KOPT-K1 (cell line): ENCODE data around the gene MAP3K10.
A peak's percentile ranks its signal among the peaks of the same experiment; 100 is the strongest.
"Not testable (repeated sequence)": the region's sequence is repeated elsewhere in the genome, so short reads cannot be mapped to it uniquely, and the experiment has no call there.

Source experiments
- H3K27ac ChIP-seq: fragments of 200-600 bp; sonication (generic); 2 replicates; pipeline ENCODE4 v1.5.1; 2016; ENCODE audit warnings: antibody characterized with exemption, mild to moderate bottlenecking, low read depth, low read length; ENCODE audit not compliant: poor library complexity, severe bottlenecking
- H3K36me3 ChIP-seq: fragments of 200-600 bp; sonication (generic); 2 replicates; pipeline ENCODE4 v1.5.1; 2017; ENCODE audit warnings: antibody characterized with exemption, mild to moderate bottlenecking, low read length, moderate library complexity; ENCODE audit not compliant: insufficient read depth
- H3K9me3 ChIP-seq: fragments of 200-600 bp; sonication (generic); 2 replicates; pipeline ENCODE4 v1.5.1; 2017; ENCODE audit warnings: antibody characterized with exemption, low read length, mild to moderate bottlenecking; ENCODE audit not compliant: insufficient read depth, poor library complexity, severe bottlenecking

MAP3K10 gene

DNA sequence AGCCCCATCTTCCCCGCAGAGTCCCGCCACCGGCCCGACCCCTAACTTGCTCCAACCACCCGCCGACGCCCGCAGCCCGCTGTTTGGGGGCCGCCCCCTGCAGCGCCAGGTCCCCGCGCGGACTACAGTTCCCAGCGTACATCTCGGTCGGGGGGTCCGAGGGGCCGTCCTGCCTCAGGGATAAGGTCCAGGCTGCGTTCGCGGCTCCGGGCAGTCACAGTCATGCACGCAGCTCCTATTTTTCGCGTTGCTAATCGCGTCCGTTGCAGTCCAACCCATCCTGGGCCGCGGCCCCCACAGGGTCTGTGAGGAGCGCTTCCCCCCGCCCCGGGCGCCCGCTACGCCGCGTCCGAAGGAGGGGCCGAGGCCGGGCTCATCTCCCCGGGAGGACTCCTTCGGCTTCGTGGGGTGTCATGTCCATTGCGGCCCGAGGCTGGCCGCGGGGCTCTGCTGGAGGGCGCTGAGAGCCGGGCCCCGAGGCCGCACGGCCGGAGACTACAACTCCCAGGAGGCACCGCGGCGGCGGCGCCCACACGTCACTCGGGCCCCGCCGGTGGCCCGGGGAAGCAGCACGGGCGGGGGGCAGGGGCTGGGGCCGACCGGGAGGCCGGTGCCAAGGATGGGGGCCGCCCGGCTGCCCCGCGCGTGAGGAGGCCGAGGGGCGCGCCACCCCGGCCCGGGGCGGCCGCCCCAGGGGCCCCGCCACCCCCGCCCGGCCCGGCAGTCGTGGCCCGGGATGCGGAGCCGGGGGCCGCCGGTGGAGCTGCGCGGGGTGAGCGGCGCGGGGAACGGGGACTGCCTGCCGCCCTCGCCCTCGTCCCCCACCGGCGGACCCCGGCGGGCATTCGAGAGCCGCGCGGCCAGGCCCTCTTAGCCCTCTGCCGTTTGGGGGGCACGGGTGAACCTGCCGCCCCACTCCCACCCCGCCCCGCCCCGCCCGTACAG is at the start of gene MAP3K10:
TSS of gene MAP3K10 (plus strand) at position 536 of the 945 bp plus-strand sequence. CDS start 606 bp downstream, outside the sequence.
- no peaks in the 10 kb centered on the region for H3K36me3 ChIP-seq
- peak within 1 kb of the TSS; percentile 59 for H3K27ac ChIP-seq

DNA sequence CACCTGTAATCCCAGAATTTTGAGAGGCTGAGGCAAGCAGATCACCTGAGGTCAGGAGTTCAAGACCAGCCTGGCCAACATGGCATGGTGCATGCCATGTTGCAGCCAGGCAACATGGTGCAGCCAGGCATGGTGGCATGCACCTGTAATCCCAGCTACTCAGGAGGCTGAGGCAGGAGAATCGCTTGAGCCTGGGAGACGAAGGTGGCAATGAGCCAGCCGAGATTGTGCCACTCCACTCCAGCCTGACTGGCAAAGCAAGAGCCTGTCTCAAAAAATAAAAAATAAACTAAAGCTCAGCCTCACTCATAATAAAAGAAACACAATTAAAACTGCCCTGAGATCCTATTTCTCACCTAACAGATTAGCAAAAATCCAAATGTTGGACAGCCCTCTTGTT is 49.7 kb upstream of the MAP3K10 start:
- Histone ChIP-seq H3K9me3 (no peaks in the 10 kb centered on the region), H3K36me3 (no peaks in the 10 kb centered on the region), H3K27ac (no peak overlapping the region)

More for the DNA sequence above, at the start of gene MAP3K10:
- no peaks in the 10 kb centered on the region for H3K9me3 ChIP-seq

DNA sequence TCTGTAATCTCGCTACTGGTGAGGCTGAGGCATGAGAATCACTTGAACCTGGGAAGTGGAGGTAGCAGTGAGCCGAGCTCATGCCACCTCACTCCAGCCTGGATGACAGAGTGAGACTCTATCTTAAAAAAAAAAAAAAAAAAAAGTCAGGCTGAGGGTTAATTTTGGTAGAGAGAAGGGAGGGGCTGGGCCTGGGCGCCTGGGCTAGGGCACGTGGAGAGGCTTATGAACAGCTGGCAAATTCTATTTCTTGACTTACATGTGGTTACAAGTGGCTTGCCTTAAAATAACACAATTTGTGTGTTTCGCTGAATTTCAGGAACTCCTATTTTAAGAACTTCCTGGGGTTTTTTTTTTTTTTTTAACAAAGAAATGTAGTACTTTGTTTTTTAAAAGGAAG is 47.6 kb upstream of the MAP3K10 start:
- Histone ChIP-seq H3K27ac (no peak overlapping the region), H3K9me3 (no peaks in the 10 kb centered on the region), H3K36me3 (no peaks in the 10 kb centered on the region)

DNA sequence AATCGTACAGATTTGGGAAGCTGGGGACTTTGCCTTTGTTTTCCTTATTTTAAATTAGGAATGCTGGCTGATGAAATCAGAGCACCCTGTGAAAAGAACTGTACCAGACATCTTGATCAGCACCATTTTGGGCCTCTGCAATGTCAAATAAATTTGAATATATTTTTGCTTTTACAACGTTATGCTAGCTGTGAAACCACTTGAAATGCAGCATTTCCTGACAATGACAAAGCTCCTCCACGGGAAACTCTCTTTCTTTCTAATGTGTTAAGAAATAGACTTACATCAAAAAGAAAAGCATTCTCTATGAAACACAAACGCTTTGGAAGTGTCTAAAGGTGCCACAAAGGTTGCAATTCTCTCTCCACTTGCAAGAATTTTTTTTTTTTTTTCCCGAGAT is 47.1 kb upstream of the MAP3K10 start:
- no peaks in the 10 kb centered on the region for H3K36me3 ChIP-seq
- peak overlapping the region; percentile 32 for H3K27ac ChIP-seq

DNA sequence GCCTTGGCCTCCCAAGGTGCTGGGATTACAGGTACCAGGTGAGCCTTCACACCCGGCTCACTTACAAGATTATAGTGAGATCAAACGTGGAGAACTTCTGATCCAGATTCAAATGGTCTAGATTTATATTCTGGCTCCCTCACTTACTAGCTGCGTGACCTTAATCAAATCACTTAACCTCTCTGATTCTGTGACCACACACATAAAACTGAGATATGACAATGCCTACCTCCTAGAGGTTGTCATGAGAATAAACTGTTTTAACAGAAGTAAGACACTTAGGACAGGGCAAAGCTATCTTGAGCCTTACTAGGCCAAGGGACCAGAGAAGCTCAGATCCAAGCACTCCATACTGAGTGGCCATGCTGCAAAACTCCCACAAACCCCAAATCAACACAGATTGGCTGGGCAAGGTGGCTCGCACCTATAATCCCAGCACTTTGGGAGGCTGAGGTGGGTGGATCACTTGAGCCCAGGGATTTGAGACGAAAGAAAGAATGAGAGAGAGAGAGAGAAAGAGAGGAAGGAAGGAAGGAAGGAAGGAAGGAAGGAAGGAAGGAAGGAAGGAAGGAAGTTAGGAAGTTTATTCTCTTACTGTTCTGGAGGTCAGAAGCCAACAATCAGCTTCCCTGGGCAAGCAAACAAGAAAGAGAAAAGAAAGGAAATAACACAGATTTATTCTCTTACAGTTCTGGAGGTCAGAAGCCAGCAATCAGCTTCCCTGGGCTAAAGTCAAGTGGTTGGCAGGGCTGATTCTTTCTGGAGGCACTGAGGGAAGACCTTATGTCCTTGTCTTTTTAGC is 46.1 kb upstream of the MAP3K10 start:
- H3K9me3 ChIP-seq = no peaks in the 10 kb centered on the region
- no peaks in the 10 kb centered on the region for H3K36me3 ChIP-seq
- H3K27ac ChIP-seq = no peak overlapping the region

More for the DNA sequence above, 47.1 kb upstream of the MAP3K10 start:
- no peaks in the 10 kb centered on the region for H3K9me3 ChIP-seq

DNA sequence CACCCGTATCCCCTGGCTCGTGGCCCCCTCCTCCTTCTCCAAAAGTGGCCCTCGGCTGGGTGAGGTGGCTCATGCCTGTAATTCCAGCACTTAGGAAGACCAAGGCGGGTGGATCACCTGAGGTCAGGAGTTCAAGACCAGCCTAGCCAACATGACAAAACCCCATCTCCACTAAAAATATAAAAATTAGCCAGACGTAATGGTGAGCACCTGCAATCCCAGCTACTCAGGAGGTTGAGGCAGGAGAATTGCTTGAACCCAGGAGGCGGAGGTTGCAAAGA is 45.5 kb upstream of the MAP3K10 start:
- H3K27ac ChIP-seq, H3K9me3 ChIP-seq, H3K36me3 ChIP-seq: not testable (repeated sequence)

DNA sequence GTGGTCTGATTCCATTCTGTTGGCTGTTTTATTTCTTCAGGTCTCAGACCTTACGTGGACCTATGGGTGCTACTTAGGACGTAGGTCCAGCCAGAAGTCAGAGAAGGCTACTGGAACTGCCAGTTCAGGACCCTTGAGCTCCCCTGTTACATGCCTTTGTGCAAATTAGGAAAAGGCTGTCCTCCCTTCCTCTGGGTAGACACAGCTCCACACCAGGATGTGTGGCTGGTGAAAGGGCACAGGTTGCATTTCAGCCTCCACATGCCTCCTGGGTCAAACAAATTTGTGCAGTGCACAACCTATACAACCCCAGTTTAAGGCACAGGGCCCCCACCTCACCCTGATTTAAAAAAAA is 43.9 kb upstream of the MAP3K10 start:
- H3K27ac ChIP-seq = no peak overlapping the region
- no peaks in the 10 kb centered on the region for H3K9me3 ChIP-seq
- no peaks in the 10 kb centered on the region for H3K36me3 ChIP-seq

DNA sequence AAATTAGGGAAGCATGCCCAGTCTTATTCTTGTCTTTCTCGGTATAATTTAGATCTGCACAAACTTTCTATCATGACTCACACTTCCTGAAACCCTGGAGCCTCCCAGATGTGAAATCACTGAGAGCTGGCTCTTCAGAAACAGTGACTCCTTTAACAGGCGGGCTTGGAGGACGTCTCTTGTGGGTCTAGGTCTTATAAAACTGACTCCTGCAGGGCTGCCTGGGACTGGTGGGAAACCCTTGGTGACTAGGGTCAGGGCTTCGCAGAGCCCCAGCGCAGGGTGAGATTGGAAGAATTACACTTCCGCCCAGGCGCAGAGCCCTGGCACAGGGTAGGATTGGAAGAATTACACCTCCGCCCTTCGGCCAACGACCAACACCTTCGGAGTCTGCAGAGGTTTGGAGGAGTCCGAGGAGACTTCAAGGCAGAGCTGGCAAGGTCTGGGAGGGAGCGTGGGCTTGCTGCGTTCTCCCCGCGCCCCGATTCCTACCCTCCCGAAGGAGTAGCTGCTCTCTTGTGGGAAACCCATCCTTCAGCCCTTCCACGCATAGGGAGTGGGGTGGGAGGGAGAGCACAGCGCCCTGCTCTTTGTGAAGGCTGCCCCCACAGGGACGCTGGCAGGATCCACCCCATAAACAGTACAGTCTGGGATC is 43.4 kb upstream of the MAP3K10 start:
- no peaks in the 10 kb centered on the region for H3K36me3 ChIP-seq
- no peak overlapping the region for H3K27ac ChIP-seq
- H3K9me3 ChIP-seq = no peaks in the 10 kb centered on the region

DNA sequence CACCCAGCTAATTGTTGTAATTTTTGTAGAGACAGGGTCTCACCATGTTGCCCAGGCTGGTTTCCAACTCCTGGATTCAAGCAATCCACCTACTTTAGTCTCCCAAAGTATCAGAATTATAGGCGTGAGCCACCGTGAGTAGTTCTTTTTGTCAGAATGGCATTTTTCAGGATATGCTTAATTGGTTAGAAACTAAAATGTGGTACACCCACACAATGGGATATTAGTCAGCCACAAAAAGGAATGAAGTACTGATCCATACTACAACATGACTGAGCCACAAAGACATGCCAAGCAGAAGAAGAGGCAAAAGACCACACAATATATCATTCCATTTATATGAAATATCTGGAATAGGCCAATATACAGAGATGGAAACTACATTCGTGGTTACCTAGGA is 41.7 kb upstream of the MAP3K10 start:
- Histone ChIP-seq H3K9me3 (no peaks in the 10 kb centered on the region), H3K27ac (no peak overlapping the region), H3K36me3 (no peaks in the 10 kb centered on the region)

DNA sequence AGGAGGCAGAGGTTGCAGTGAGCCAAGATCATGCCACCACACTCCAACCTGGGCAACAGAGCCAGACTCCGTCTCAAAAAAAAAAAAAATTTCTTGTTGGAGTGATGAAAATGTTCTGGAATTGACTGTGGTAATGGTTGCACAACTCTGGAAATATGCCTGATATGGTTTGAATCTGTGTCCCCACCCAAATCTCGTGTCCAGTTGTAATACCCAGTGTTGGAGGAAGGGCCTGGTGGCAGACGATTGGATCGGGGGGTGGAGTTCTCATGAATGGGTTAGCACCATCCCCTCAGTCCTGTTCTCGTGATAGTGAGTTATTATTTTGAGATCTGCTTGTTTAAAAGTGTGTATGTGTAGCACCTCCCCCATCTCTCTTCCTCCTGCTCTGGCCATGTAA is 41.1 kb upstream of the MAP3K10 start:
- Histone ChIP-seq H3K27ac (no peak overlapping the region), H3K9me3 (no peaks in the 10 kb centered on the region), H3K36me3 (no peaks in the 10 kb centered on the region)

DNA sequence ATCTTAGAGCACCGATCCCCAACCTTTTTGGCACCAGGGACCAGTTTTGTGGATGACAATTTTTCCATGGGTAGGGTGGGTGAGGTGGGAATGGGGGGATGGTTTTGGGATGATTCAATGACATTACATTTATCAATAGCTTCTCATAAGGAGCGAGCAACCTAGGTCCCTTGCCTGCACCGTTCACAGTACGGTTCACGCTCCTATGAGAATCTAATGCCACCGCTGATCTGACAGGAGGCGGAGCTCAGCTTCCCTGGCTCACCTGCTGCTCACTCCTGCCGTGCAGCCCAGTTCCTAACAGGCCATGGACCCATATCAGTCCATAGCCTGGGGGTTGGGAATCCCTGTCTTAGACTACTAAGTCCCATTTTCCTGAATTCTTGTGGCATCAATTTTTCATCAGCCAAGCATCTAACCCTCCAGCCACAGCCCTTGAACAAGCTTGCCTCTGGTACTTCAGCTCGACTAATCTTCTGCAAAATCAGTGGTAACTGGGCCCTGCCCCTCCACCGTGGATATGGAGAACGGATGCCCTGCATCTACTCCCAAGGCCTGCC is 37.0 kb upstream of the MAP3K10 start:
- no peaks in the 10 kb centered on the region for H3K36me3 ChIP-seq
- no peak overlapping the region for H3K27ac ChIP-seq

DNA sequence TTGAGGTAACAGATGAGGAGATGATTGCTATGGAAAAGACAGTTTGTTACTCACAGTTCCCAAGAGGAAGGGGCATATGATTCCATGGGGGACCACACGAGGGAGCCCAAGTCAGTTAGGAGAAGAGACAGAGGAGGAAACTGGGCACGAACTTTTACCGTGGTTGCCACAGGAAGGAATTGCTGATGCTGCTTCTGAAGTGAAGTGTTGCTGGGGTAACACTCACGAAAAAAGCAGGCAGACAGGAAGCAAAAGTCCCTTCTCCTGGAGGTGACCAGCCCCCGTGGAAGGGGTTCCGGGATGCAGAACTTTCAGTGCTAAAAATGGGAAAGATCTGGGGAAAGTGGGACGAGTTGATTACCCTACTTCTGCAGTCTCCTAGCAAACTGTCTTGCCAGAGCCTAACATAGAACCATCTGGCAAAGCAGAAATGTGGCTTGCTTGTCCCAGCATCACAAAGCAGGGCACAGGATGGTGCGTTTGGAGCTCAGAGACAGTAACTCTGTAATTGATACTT is 35.4 kb upstream of the MAP3K10 start:
- Histone ChIP-seq H3K36me3 (no peaks in the 10 kb centered on the region), H3K9me3 (no peaks in the 10 kb centered on the region), H3K27ac (no peak overlapping the region)

More for the DNA sequence above, 37.0 kb upstream of the MAP3K10 start:
- no peaks in the 10 kb centered on the region for H3K9me3 ChIP-seq

DNA sequence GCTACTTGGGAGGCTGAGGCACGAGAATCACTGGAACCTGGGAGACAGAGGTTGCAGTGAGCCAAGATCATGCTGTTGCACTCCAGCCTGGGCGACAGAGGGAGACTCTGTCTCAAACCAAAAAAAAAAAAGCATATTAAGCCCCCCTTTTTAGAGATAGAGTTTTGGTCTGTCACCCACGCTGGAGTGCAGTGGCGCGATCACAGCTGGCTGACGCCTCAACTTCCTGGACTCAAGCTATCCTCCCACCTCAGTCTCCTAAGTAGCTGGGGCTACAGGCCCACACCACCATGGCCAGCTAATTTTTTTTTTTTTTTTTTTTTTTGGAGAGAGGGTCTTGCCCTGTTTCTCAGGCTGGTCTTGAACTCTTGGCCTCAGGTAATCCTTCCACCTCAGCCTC is 34.2 kb upstream of the MAP3K10 start:
- H3K27ac ChIP-seq = no peak overlapping the region
- H3K9me3 ChIP-seq = no peaks in the 10 kb centered on the region
- H3K36me3 ChIP-seq = no peaks in the 10 kb centered on the region

DNA sequence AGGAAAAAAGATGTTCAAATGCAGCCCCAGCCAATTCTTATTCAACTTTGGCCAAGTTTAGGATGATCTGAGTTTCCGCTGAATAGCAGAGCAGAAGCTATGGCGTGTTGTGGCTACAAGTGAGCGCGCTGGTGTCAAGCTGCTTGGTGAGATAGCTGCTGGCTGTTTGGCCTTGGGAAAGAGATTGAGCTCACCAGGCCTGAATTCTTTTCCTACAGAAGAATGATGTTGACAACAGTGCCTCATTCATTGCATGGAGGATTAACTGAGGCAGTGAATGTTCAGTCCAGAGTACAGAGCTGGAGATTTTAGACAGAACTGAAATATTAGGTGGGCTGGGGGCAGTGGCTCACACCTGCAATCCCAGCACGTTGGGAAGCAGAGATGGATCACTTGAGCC is 31.5 kb upstream of the MAP3K10 start:
- Histone ChIP-seq H3K9me3 (no peaks in the 10 kb centered on the region), H3K36me3 (no peaks in the 10 kb centered on the region), H3K27ac (no peak overlapping the region)

DNA sequence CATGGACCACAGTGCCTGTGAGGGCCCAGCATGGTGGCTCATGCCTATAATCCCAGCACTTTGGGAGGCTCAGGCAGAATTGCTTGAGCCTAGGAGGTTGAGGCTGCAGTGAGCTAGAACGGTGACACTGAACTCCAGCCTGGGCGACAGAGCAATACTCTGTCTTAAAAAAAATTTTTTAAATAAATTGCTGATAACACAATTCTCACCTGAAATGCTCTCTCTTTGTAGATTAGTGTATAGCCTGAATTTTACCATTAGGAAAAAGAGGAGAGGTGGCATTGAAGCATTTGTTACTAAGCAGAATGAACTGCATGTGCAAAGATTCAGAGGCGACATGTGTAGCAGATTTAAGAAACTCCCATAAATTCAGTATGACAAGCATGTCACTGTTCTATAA is 29.1 kb upstream of the MAP3K10 start:
- no peaks in the 10 kb centered on the region for H3K9me3 ChIP-seq
- H3K36me3 ChIP-seq = no peaks in the 10 kb centered on the region
- H3K27ac ChIP-seq = no peak overlapping the region
